Left ventricle myocardium superior (tissue), 1 donor: ENCODE results near the gene DAAM1. TPM values are rescaled to one million over a fixed set of nuclear protein-coding genes. Genes with fewer than 3 reads are reported as not detected.
A peak's percentile ranks its signal among the peaks of the same experiment; 100 is the strongest.

Experiments
- ATAC-seq: fragments of 200-7000 bp; cut with Tn5 transposase; one replicate; pipeline ENCODE4 v1.9.1; 2020; ENCODE audit warnings: mild to moderate bottlenecking, moderate library complexity
- DNase-seq: peaks from one replicate; pipeline ENCODE4 v3.0.0-alpha.2; 2020
- intact Hi-C: fragments of 100-400 bp; cut with micrococcal nuclease; formaldehyde crosslinking; loops from one replicate; pipeline ENCODE4 v1.11.0; 2022
- total RNA-seq: library from RNA; stranded (reverse); fragmentation: NEBNext Ultra II Directional; extraction: Animal tissue kit (Norgen Biotek cat#: 25700); gene quantifications from one replicate; pipeline ENCODE4 v1.2.1, GENCODE V29; 2021
- donor health status: DM: no; HTN: yes; CAD: no; lungs with severe emphysema.

The DAAM1 gene
- total RNA-seq, 1 donor from 2014 or later: 111 TPM

DNA sequence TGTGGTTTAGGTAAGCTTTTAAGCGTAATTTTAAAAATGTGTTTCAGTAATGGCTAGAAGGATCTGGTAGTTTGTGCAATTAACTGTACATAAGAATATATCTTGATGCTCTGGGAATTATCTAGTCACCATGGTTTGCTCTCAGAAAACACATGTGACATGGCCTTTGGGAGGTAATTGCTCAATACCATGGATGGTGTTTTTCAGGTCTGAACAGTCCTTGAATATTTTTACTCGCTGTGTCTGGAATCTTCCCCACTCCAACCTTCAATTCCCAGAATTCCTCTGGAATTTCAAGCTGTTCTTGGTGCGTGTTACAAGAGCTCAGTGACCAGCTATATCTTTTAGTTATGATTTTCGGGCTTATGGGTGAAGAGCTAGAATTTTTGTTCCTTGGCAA lies 85.3 kb downstream of the DAAM1 start:
- DNase-seq (no peak), ATAC-seq (peak; percentile 48)
- intact Hi-C loops: no loop called here

DNA sequence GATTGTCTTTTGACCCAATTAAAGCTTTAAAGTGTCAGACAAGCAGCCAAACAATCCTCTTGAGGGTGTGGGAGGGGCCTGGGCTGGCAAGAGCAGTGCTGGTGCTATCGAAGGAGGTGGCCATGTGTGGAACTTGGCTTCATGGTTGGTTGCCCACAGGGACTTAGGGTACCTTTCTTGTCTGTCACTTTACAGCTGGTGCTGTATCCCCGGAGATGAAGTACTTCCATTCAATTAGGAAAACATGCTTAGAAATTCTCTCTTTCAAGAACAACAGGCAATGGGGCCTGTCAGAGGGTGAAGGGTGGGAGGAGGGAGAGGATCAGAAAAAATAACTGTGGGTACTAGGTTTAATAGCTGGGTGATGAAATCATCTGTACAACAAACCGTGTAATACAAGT lies 86.5 kb downstream of the DAAM1 start:
- intact Hi-C loops: no loop called here
- peak; percentile 80 for ATAC-seq
- DNase-seq: peak; percentile 51

DNA sequence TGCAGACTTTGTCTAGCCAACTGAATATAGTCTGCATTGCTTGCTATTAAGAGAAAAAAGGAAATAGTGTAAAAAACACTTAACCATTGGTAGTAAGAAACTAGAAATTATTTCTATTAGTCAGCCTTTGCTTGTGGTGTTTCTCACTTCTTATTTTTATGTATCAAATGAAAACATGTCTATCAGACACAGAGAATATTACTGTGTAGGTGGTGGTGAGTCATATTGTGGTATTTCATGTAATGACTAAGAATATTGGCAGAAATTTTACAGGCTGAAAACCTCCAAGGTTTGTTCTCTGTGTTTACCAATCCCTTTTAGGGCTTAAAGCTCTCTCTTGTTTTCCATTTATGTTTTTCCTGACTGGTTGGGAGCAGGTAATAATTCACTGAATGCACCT lies 87.2 kb downstream of the DAAM1 start:
- DNase-seq (no peak), ATAC-seq (peak; percentile 63)
- intact Hi-C loops: no loop called here

DNA sequence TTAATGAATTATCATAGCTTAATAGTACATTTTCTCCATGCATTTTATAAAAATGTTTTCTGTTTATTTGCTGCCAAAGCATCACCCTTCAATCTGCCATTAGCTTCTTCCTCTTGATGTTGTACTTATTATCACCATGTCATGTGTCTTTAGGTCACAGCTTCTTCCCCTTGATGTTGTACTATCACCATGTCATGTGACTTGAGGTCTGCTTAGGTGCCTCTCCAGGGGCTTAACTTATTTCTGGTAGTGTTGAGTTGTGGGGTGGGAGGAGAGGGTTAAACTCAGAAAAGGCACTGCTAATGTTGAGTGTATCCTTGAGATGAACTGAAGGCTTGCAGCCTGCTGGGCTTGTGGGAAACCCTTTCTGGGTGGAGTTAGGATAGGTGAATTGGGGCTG lies 87.8 kb downstream of the DAAM1 start:
- ATAC-seq (no peak), DNase-seq (no peak)
- intact Hi-C loops: no loop called here

DNA sequence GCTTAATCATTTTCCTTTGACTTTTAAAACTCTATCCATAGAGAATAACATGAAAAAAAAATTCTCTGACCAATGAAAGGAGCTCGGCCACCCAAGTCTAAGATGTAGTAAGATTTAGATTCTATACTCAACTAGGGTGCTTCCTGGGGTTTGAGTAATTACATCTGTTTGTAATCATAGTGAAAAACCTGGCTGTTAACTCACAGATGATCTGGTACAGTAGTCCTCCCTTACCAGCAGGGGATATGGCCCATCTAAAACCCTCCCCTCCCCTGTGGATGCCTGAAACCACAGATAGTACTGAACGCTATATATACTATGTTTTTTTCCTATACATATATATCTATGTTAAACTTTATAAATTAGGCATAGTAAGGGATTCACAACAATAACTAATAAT lies 89.2 kb downstream of the DAAM1 start:
- DNase-seq (no peak), ATAC-seq (no peak)
- intact Hi-C loops: no loop called here

DNA sequence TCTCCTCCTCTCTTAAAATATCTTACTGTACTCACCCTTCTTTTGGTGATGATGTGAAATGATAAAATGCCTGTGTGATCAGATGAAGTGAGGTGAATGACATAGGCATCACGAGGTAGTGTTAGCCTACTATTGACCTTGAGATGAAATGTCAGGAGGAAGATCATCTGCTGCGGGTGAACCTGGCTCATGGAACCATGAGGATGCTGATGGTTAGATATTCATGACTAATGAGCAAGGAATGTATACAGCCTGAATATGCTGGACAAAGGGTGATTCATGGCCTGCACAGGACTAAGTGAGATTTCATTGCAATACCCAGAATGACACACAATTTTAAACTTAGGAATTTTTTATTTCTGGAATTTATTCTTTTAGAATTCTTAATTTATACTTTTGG lies 89.6 kb downstream of the DAAM1 start:
- ATAC-seq: no peak
- DNase-seq: no peak
- intact Hi-C loops: no loop called here

DNA sequence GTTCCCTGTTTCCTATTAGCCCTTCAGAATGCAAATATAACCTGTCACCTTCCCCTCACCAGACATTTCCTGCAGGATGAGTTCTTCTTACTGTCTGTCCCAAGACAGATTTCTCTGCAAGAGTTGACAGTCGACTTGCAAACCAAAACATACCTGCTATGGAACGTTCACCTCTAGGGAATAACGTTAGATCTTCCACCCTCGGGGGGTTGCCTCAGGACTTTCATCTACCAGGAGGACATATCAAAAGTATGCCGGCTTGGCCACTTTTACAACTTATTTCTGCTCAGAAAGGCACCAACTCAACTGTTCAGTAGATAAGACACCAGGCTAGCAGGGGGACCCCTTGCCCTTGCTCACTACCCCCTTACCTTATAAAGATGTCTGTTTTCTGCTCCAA lies 92.5 kb downstream of the DAAM1 start:
- intact Hi-C loops: no loop called here
- ATAC-seq (no peak), DNase-seq (no peak)

DNA sequence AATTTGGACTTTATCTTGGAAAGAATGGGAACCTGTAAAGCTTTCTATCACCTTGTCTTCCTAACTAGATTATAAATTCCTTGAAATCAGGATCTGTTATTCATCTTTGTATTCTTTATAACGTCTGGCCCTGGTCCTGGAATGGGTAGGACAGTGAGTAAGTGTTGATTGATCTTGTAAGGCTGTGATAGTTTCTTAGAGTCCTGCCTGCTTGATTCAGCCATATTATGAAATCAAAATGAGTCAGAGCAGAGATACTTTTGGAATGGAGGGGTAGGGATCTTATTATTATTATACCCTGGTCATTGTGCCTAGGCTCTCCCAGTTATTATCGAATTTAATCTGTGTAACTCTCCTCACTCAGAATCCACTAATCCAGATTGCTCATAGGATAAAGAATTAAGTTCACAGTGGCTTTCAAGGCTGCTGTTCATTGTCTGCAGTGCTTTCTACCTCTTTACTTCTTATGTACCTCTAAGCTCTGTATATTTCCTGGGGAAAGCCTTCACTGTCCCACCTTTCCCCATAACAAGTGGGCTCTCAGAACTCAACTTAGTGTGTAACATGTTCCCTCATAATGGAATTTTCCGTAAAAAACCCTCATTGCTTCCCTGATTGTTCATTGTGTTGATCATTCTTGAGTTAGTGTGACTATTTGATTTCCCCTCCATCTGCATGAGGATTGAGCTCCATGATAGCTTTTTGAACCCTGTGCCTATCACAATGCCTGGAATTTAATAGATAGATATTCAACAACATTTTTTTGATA lies 93.3 kb downstream of the DAAM1 start:
- DNase-seq (no peak), ATAC-seq (peak; percentile 78)
- intact Hi-C loops: no loop called here

DNA sequence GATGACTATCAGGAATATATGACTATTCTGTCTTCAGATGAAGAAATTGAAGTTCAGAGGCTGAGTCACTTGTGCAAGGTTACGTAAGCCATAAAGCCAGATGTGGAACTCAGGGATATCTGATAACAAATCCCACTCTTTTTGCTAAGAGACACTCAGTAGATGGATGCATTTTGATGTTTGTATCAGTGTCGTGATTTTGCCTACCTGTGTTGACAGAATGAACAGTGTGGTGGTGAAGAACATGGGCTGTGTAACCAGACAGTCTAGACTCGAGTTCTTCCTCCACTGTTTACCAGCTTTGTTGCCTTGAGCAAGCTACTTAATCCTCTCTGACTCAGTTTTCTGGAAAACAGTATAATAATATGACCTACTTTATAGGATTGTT lies 93.9 kb downstream of the DAAM1 start:
- DNase-seq (no peak), ATAC-seq (peak; percentile 24)
- intact Hi-C loops: no loop called here

DNA sequence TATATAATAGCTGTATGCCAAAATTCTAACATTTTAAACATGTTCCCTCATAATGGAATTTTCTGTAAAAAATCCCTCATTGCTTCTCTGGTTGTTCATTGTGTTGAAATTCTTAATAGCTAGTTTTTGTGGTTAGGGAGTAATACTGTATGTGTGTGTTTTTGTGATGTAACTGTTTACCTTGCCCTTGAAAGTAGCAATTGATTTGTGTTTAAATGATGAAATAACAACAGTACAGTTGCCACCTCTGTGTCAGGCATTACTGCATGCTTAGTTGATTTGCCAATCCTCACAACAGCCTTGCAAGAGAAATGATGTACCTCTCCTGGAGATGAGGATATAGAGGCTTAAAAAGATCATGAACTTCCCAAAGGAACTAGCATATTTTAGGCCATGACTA lies 94.9 kb downstream of the DAAM1 start:
- intact Hi-C loops: no loop called here
- DNase-seq: no peak
- no peak for ATAC-seq

DNA sequence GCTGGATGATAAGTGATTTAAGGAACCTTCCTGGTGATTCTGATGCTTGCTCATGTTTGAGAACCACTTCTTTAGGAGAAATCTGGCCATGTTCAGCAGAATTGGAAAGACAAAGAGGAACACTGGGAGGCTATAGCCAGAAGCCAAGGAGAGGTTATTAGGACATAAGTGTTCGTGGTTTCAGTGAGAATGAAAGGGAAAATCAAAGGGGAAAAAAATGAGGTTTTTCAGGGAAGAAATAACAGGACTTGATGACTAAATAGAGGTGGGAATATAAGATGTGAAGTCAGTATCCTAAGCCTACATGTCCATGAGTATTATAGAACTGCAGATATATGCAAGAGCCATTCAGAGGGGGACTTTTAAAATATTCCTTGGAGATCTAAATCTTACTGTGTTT lies 95.6 kb downstream of the DAAM1 start:
- intact Hi-C loops: no loop called here
- DNase-seq: no peak
- ATAC-seq: no peak

DNA sequence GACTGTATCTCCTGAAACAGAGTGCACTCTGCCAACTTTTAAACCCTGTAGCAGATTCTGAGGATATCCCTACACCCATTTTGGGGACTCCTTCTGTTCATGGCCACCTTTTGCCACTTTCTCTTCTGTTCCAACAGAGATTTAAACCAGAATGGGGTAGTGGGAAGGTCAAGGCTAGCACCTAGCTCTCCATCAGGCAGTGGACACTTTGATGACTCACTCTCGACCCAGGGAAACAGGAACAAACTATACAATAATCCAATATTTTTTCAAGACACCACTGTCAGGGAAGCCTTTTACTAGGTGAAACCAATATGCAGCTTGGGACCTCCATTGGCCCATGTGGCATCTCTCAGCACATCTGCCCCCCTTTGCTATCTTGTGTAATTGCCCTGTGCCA lies 103.6 kb downstream of the DAAM1 start:
- intact Hi-C loops: no loop called here
- no peak for ATAC-seq
- DNase-seq: no peak

DNA sequence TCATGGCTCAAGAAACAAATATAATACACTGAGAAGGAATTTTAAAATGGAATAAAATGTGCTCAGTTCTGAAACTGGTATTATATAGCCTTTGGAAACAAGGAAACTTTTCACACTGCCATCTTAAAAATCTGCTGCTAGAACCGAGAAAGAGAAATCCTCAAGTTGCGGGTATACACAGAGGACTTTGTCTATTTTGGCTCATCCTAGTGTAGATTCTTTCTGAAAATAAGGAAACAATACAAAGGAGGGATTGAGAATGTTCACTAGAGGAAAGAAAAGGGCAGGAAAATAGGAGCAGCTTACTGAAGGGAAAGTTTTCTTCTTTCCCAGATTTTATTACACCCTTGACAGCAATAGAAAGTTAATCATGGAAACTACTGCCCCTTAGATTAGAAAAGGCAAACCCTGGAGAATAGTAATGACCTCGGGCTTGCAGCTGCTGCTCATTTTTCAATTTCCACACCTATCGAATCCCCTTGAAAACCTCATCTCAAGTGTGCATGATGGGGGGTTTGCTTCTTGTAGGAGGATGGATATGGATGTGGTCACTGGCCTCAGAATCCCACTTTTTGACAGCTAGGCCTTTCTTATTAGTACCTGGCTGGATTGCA lies 104.6 kb downstream of the DAAM1 start:
- ATAC-seq (no peak), DNase-seq (no peak)
- intact Hi-C loops: no loop called here

DNA sequence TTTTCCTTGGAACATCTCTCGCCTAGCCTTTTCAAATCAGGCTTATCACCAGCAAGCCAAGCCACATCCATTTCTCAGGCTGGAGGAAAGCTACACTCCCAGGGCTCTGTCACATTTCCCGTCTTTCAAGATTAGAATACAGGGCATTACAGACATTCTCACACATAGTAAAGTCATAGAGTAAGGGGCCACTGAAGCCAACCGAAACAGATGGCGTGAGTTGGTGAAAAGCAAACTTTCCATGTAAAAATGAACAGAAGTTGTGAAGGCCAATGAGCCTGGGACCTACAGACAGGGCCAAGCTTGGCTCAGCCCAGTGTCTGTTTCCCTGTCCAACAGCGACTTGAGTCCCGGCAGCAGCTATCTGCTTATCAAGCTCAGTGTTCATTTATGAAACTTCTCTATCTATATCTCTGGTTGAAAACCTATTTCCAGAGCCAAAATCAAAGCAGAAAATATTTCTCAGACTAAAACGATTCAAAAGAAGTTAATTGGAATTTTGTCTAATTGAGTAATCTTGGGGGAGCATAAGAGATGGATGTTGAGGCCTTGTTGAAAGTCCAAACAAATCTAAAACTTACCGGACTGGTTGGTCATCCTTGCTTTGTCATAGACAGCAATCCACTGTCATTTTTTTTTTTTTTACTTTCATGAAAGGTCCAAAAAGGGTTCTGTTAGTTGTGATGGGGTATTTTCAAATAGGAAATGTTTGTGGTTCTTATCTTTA lies 105.6 kb downstream of the DAAM1 start:
- intact Hi-C loops: no loop called here
- DNase-seq (peak; percentile 69), ATAC-seq (peak; percentile 87)

DNA sequence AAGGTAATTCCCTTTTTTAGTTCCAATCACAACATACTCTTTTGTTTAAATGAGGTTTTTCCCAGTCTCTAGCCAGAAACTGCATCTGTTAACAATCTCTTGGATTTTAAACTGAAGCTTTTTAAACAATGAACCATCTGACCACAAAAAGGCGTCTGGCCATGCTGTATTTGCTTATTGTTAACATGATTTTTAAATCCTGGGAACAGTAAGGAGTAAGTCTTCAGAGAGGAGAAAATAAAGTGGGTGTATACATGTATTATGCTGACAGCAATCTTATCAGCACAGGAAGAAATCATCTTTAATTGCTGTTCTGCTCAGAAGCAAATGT lies 106.2 kb downstream of the DAAM1 start:
- intact Hi-C loops: no loop called here
- ATAC-seq (no peak), DNase-seq (no peak)

DNA sequence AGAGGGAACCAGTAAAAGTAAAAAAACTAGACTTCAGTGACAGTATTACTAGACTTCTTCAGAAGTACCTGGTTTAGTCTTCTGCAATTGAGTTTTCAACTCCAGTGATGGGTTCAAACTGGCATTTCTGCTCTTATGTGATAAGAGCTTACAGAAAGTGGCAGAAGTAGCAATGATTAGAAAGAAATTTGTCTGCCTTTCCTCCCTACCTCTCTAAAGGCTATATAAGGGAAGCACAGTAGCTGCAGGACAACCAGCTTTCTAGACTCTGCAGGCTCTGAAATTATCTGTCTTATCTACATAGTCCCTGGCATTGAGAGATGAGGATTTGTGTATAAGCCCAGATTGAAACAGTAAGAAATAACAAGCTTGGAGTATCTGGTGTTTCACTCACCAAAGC lies 107.5 kb downstream of the DAAM1 start:
- ATAC-seq (no peak), DNase-seq (no peak)
- intact Hi-C loops: no loop called here

DNA sequence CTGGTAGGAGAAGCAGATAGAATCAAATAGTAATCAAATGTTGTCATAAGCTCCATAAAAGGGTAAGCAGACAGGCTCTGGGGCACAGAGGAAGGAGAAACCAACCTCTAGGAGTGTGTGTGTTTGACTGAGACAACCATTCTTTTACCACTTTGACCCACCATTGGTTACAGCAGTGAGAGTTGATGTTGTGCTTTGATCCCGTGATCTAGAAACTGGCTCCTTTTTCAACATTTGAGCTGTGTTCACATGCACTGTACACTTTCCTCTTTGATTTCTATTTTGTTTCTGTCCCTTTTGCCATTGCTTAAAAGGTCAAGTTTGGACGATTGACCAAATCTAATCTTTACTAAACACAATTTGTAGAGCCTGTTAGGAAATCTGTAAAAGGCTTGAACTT lies 108.0 kb downstream of the DAAM1 start:
- DNase-seq: no peak
- intact Hi-C loops: no loop called here

DNA sequence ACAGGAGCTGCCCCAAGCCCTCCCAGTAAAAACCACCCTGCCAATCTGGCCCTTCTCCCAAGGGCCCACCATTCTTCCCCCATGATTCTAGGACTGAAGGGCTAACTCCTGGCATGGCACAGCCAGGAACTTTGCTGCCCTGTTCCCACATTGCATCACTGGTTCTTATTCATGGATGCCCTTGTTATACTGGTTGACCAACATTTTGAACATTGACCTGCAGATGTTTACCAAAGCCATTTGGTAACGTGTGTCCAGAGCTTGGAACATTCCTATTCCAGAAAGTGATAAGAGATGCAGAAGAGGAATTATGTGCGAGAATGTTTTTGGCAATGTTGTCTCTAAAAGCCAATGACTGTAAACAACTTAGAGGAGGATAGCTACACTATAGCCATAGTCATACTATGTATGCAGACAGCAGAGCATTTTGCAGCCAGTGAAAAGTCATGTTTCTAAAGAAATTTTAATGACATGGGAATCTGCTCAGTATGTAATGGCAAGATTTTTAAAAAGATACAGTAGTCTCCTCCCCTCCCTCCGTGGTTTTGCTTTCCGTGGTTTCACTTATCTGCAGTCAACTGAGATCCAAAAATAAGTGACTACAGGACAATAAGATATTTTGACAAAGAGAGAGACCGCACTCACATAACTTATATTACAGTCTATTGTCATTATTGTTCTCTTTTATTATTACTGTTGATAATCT lies 108.8 kb downstream of the DAAM1 start:
- DNase-seq: no peak
- ATAC-seq: no peak
- intact Hi-C loops: no loop called here

More for the DNA sequence above, 108.0 kb downstream of the DAAM1 start:
- no peak for ATAC-seq

DNA sequence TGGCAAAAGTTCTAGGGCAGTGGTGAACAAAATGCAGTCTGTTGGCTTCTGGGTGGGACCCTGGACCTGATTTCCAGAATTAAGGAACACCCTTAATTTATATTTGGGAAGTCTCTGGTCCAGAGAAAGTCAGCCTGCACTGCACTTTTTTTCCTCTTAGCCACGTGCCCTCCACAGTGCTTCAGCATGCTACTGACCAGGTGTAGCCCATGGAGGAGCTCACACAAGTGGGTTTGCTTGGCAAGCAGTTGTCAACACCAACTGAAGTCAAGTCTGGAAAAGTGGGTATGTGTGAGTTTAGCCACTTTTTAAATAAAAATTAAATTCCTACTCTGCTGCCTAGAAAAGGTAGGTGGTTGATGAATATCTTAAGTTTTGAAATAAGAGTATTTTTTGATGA lies 111.3 kb downstream of the DAAM1 start:
- no peak for ATAC-seq

DNA sequence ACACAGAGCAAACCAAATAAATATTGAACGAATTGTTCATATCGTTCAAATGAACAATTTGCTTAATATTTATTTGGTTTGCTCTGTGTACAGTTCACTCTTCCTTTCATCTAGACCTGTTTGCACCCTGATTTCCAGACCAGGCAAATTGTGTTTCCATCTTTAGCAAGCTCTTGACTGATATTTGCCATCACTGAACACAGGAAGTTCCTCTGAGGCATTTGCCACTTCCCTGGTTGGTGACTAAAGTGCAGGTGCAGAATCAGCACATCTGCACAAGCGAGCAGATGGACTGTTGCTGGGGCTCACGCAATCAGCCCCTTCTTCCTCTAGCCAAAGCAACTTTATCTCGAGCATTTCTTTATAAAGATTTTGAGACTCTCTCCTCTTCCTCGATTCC lies 112.9 kb downstream of the DAAM1 start:
- intact Hi-C loops: no loop called here
- ATAC-seq (peak; percentile 60), DNase-seq (no peak)

More for the DNA sequence above, 111.3 kb downstream of the DAAM1 start:
- intact Hi-C loops: no loop called here
- DNase-seq: no peak
